BE2C (cell line): Measurements from ENCODE around the gene ADAMTSL3.

Source experiments
- DNase-seq: peaks from one replicate; pipeline ENCODE4 v3.0.0-alpha.2; 2020
- H3K27me3 ChIP-seq: fragments of 250-450 bp; sonication (Bioruptor Pico); 2 replicates; pipeline ENCODE4 v1.5.1; 2020; ENCODE audit warnings: mild to moderate bottlenecking
- H3K36me3 ChIP-seq: fragments of 250-450 bp; sonication (Bioruptor Pico); 2 replicates; pipeline ENCODE4 v1.5.1; 2020; ENCODE audit warnings: mild to moderate bottlenecking
- H3K4me1 ChIP-seq: fragments of 250-450 bp; sonication (Bioruptor Pico); 2 replicates; pipeline ENCODE4 v1.5.1; 2020
- H3K4me3 ChIP-seq: 2 replicates; pipeline ENCODE4 v1.5.1; 2011; ENCODE audit warnings: low read depth, low read length
- H3K9me3 ChIP-seq: fragments of 250-450 bp; sonication (Bioruptor Pico); 2 replicates; pipeline ENCODE4 v1.5.1; 2020
- CTCF ChIP-seq: IDR thresholded peaks from 2 replicates; pipeline ENCODE4 v1.5.1; 2012; ENCODE audit warnings: mild to moderate bottlenecking, low read depth, low read length

The ADAMTSL3 gene

DNA sequence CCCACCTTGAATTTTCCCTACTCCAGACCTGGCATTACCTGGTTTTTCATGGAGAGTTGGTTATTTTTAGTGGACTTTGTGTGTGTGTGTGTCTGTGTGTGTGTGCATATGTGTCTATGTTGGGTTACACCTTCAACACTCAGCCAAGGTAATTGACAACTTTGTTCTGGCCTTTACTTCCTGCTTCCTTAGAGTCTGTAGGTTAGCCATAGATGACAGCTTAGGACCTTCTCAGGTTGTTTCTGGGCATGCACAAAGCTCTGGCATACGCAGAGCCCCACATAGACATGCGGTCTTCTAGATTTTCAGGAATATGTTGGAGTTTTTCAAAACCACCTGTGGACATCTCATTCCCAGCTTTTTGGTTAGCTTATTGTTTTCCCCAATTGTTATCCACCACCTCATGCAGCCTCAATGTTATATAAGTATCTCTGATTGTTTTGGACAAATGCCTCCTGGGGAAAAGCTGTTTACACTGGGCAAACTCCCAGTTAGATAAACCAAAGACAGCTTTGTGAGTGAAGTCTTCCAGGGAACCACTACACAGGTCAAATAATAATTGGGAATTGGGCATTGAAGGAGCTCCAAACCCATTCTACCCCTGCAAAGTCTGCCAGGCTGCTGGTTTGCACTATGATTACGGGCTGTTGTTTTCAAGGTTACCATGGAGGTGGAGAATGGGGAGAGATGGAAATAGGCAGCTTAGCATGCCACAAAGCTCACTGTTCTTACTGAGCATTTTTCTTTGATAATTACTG is 201.2 kb downstream of the ADAMTSL3 start:
- no peak for TF ChIP-seq CTCF
- Histone ChIP-seq H3K27me3 (no peaks in the 10 kb centered on the region), H3K4me3 (no peak overlapping the region), H3K36me3 (no peaks in the 10 kb centered on the region), H3K9me3 (no peaks in the 10 kb centered on the region), H3K4me1 (no peaks in the 10 kb centered on the region)
- DNase-seq, result no peak

- no peaks in the 10 kb centered on the region for H3K36me3 ChIP-seq
- TF ChIP-seq CTCF, result no peak
- no peak overlapping the region for H3K4me3 ChIP-seq
- H3K9me3 ChIP-seq, result no peaks in the 10 kb centered on the region
- DNase-seq, result no peak
- no peaks in the 10 kb centered on the region for H3K4me1 ChIP-seq
- no peaks in the 10 kb centered on the region for H3K27me3 ChIP-seq
Observed at GRCh38 chr15:83855956-83856355, 202.0 kb downstream of the ADAMTSL3 start.

DNA sequence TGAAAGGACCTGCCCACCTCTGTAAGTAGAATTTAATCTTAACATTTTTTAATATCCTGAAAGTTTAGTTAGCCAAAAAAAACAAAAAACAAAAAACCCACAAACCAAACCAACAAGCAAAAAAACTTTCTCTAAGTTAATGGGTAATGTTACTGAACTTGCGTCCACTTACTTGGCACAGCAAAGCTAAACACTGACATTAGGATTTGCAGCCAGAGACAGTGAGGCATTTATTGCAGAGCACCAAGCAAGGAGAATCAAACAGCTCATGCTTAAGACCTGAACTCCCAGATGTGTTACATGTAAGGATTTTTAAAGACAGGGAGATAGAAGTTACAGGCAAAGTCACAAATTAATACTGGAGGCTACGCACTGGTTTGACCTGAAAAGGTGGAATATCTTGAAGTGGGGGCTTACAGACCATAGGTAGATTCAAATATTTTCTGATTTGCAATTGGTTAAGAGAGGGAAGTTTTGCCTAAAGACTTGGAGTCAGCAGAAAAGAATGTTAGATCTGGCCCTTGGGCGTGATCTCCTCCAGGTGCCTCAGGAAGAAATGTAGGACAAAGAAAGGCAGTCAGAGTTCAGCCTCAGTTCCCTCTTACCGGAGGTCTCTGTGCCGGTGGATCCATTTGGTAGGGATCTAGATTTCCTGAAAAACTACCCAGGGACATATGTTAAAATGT is 205.0 kb downstream of the ADAMTSL3 start:
- Histone ChIP-seq H3K4me1 (no peaks in the 10 kb centered on the region), H3K4me3 (no peak overlapping the region), H3K9me3 (no peaks in the 10 kb centered on the region), H3K27me3 (no peaks in the 10 kb centered on the region), H3K36me3 (no peaks in the 10 kb centered on the region)
- no peak for TF ChIP-seq CTCF
- DNase-seq, result no peak

- H3K4me3 ChIP-seq, result no peak overlapping the region
- H3K9me3 ChIP-seq, result no peaks in the 10 kb centered on the region
- H3K4me1 ChIP-seq, result no peaks in the 10 kb centered on the region
- no peaks in the 10 kb centered on the region for H3K36me3 ChIP-seq
- no peak for TF ChIP-seq CTCF
- DNase-seq, result no peak
- H3K27me3 ChIP-seq, result peaks cover 10% of the 10 kb centered on the region; the same call in 1 of the 2 replicates
Observed at GRCh38 chr15:83866692-83867091, 212.8 kb downstream of the ADAMTSL3 start.

DNA sequence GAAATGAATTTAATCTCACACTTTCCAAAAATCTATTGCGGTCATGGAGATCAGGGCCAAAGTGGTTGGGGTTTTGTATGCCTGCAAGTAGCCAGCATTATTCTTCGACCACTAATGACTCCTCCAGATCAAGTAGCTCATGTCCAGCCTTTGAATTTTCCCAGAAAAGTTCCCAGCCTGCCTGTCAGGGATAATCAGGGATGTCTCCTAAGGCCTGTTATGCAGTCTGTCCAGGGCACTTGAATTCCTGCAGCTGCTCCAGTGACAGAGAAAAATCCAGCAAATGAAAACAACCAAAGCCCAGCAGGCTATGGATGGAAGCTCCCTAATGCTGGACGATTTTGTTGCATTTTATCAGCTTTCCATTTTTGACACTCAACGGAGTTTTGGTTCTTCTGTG is 215.4 kb downstream of the ADAMTSL3 start:
- Histone ChIP-seq H3K4me1 (no peaks in the 10 kb centered on the region), H3K9me3 (no peaks in the 10 kb centered on the region), H3K36me3 (no peaks in the 10 kb centered on the region), H3K27me3 (peaks cover 10% of the 10 kb centered on the region; the same call in 1 of the 2 replicates), H3K4me3 (no peak overlapping the region)
- no peak for TF ChIP-seq CTCF
- DNase-seq, result no peak

DNA sequence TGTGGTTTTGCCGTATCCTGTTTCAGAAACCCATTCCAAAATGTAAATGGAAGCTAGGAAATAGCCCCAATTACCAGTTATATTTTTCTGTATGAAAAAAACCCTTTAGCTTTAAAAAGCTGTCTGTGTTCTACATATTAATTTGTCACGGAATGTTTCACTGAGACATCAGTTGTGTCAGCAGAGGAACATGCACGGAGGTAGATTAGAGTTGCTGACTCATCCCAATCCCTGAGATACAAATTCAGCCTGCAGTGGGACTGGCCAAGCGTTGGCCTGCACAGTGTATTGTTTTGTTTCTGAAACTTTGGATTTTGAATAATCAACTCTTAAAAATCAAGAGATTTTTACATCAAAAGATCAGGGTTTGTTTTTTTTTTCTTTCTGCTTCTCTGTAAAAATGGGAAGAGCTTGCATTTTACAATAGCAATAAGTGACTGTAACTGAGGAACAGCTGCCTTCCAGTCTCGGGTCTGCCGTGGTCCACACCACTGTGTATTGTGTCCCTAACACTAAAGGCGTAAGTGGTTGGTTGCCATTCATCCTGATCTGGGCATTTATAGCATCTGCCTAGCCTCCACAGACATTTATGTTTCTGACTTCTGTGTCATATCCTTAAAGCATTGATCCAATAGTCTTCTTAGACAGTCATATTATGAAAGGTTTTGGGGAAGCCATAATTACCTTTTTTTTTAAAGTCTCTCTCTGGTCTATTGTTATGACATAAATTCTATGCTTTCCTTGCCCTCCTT is 218.1 kb downstream of the ADAMTSL3 start:
- DNase-seq, result no peak
- Histone ChIP-seq H3K9me3 (no peaks in the 10 kb centered on the region), H3K27me3 (peaks cover 10% of the 10 kb centered on the region), H3K36me3 (no peaks in the 10 kb centered on the region), H3K4me1 (no peaks in the 10 kb centered on the region), H3K4me3 (no peak overlapping the region)
- no peak for TF ChIP-seq CTCF
